ENCODE results near the gene TM7SF2. TPM values are rescaled to one million over a fixed set of nuclear protein-coding genes. Genes with fewer than 3 reads are reported as not detected.

The TM7SF2 gene
- total and polyA plus RNA-seq, 2 of the 13 experiments (the other 11 are each of a cell fraction or from before 2014, with no cell fraction given) = 56.0 to 66.9 TPM

DNA sequence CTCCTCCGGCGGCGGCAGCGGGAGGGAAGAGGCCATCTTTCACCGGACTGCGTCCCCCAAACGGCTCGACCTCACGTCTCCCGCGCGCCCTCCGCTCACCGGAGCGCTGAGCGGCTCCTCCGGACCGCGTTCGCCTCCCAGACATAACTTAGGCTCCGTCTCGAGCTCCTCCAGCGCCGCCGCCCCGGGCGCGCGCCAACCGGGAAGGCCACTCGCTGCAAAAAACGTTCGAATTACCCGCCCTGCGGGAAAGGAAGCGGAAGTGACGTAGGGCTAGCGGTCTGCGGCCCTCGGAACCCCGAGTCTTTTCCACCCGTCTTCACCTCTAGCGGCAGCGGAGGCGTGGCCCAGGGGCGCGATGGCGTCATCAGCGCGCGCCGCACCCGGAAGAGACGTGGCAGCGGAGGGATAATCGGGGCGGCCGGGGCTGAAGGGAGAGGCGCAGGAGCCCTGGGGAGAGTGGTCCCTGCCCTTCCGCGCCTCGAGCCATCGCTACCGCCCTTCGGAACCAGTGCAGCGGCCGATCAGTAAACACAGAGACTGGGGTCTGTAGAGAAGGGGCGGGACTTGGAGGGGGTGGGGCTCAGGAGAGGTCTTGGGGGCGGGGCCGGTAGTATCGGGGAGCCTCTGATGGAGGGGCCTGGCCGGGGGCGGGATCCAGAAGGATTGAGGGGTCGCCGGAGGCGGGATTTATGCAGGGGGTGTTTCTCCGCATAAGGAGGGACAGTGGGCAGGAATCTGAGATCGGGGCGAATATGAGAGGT, 27.7 kb upstream of the TM7SF2 start, which contains the start of the genes CDCA5 and ZFPL1 (continued):
- TF ChIP-seq REPIN1 (CRISPR knock-in tag; IDR thresholded peaks at IDR 0.05; ENCODE audit: borderline replicate concordance, low read depth) = peak; percentile 91
- TF ChIP-seq, protein P1, sequence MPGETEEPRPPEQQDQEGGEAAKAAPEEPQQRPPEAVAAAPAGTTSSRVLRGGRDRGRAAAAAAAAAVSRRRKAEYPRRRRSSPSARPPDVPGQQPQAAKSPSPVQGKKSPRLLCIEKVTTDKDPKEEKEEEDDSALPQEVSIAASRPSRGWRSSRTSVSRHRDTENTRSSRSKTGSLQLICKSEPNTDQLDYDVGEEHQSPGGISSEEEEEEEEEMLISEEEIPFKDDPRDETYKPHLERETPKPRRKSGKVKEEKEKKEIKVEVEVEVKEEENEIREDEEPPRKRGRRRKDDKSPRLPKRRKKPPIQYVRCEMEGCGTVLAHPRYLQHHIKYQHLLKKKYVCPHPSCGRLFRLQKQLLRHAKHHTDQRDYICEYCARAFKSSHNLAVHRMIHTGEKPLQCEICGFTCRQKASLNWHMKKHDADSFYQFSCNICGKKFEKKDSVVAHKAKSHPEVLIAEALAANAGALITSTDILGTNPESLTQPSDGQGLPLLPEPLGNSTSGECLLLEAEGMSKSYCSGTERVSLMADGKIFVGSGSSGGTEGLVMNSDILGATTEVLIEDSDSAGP (CRISPR knock-in tag; IDR thresholded peaks at IDR 0.05; ENCODE audit: borderline replicate concordance) = peak; percentile 90; the same call in 1 of the 2 replicates
- TF ChIP-seq KDM4B (CRISPR knock-in tag; IDR thresholded peaks at IDR 0.05) = no peak; the same call in 1 of the 2 replicates
- TF ChIP-seq, protein P2, sequence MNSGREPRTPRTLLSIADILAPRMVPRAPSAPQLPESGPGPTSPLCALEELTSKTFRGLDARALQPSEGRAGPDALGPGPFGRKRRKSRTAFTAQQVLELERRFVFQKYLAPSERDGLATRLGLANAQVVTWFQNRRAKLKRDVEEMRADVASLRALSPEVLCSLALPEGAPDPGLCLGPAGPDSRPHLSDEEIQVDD (CRISPR knock-in tag; IDR thresholded peaks at IDR 0.05; ENCODE audit: borderline replicate concordance) = 0 out of 2 replicates have a peak, but pooled peaks have one; percentile 37
- TF ChIP-seq, protein P3, sequence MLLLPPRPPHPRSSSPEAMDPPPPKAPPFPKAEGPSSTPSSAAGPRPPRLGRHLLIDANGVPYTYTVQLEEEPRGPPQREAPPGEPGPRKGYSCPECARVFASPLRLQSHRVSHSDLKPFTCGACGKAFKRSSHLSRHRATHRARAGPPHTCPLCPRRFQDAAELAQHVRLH (CRISPR knock-in tag; IDR thresholded peaks at IDR 0.05; ENCODE audit: borderline replicate concordance, low read depth) = peak; percentile 71; the same call in 1 of the 2 replicates
- TF ChIP-seq ZFAT (CRISPR knock-in tag; conservative IDR thresholded peaks at IDR 0.05) = no peak
- peak; percentile 0; the same call in 1 of the 2 replicates for TF ChIP-seq HNF4G (IDR thresholded peaks at IDR 0.05; ENCODE audit: borderline replicate concordance, low read depth, low read length)
- 0 out of 2 replicates have a peak, but pooled peaks have one; percentile 25 for TF ChIP-seq HNF4G (CRISPR knock-in tag; IDR thresholded peaks at IDR 0.05; ENCODE audit: borderline replicate concordance, low read depth)
- TF ChIP-seq NR2C2 (CRISPR knock-in tag; IDR thresholded peaks at IDR 0.05; ENCODE audit: borderline replicate concordance) = peak; percentile 96
- TF ChIP-seq RBFOX2 (IDR thresholded peaks at IDR 0.05; ENCODE audit: low read depth, low read length) = peak; percentile 92
- no peak for TF ChIP-seq ZKSCAN5 (CRISPR knock-in tag; IDR thresholded peaks at IDR 0.05)
- TF ChIP-seq STAT5B (CRISPR knock-in tag; IDR thresholded peaks at IDR 0.05) = peak; percentile 28; the same call in 1 of the 2 replicates
- TF ChIP-seq ZNF746 (CRISPR knock-in tag; IDR thresholded peaks at IDR 0.05) = peak; percentile 37; the same call in 1 of the 2 replicates
- 0 out of 4 replicates have a peak, but pooled peaks of 1 of the 2 experiments have one; percentile 40 for TF ChIP-seq EP300 (IDR thresholded peaks at IDR 0.05; ENCODE audit: low read depth in 2 of 2, low read length in 2 of 2)
- peak; percentile 43; the same call in 1 of the 2 replicates for TF ChIP-seq EP300 (CRISPR knock-in tag; IDR thresholded peaks at IDR 0.05; ENCODE audit: borderline replicate concordance)
- TF ChIP-seq SIX4 (CRISPR knock-in tag; IDR thresholded peaks at IDR 0.05) = no peak; the same call in 1 of the 2 replicates
- peak; percentile 78 for TF ChIP-seq ZIK1 (CRISPR knock-in tag; IDR thresholded peaks at IDR 0.05; ENCODE audit: borderline replicate concordance, low read depth)
- TF ChIP-seq ATF7-NPFF (CRISPR knock-in tag; IDR thresholded peaks at IDR 0.05; ENCODE audit: low read depth) = peak; percentile 97
- TF ChIP-seq PHF5A (CRISPR knock-in tag; IDR thresholded peaks at IDR 0.05; ENCODE audit: low read depth, unreplicated experiment) = no peak
- TF ChIP-seq ZBTB7B (CRISPR knock-in tag; IDR thresholded peaks at IDR 0.05) = peak; percentile 63
- peak; percentile 73; the same call in 1 of the 2 replicates for TF ChIP-seq ZNF792 (CRISPR knock-in tag; IDR thresholded peaks at IDR 0.05)
- peak; percentile 75 for TF ChIP-seq TEAD3 (CRISPR knock-in tag; optimal IDR thresholded peaks at IDR 0.05; ENCODE audit: borderline replicate concordance)
- no peak for TF ChIP-seq SKI (IDR thresholded peaks at IDR 0.05; ENCODE audit: partially characterized antibody)
- TF ChIP-seq SYNCRIP (IDR thresholded peaks at IDR 0.05; ENCODE audit: insufficient read depth, low read depth, low read length) = no peak
- TF ChIP-seq ZFP90 (CRISPR knock-in tag; IDR thresholded peaks at IDR 0.05; ENCODE audit: borderline replicate concordance) = peak; percentile 16; the same call in 1 of the 2 replicates
- no peak for TF ChIP-seq THYN1 (CRISPR knock-in tag; IDR thresholded peaks at IDR 0.05; ENCODE audit: borderline replicate concordance, low read depth)
- TF ChIP-seq THAP11 (CRISPR knock-in tag; IDR thresholded peaks at IDR 0.05) = peak; percentile 95

All from HepG2 (cell line).